Measurements from ENCODE around the gene PLEKHG4. TPM values are rescaled to one million over a fixed set of nuclear protein-coding genes. Genes with fewer than 3 reads are reported as not detected.

Gene PLEKHG4
- total and polyA plus RNA-seq, 9 of the 15 experiments (the other 6 are each of a cell fraction or from before 2014, with no cell fraction given), result 3.7 to 36.8 (median 17.9) TPM

GRCh38 chr16:67247192-67248072, 31.9 kb upstream of the PLEKHG4 start, which contains the start of gene FHOD1 (continued):
- TF ChIP-seq KAT8 (IDR thresholded peaks at IDR 0.05; ENCODE audit: low read depth), result no peak
- TF ChIP-seq FOXA3 (CRISPR knock-in tag; conservative IDR thresholded peaks at IDR 0.05 in 1 of 2, IDR thresholded peaks at IDR 0.05 in 1 of 2), result no peak
- no peak for TF ChIP-seq ZC3H8 (IDR thresholded peaks at IDR 0.05)
- TF ChIP-seq ATF1 (CRISPR knock-in tag; IDR thresholded peaks at IDR 0.05), result no peak
- peak; percentile 17; the same call in 1 of the 2 replicates for TF ChIP-seq ATF1 (tag; IDR thresholded peaks at IDR 0.05)
- TF ChIP-seq DPF2 (IDR thresholded peaks at IDR 0.05), result 0 out of 2 replicates have a peak, but pooled peaks have one; percentile 33
- no peak for TF ChIP-seq ZBTB17 (CRISPR knock-in tag; IDR thresholded peaks at IDR 0.05)
- TF ChIP-seq MTA1 (IDR thresholded peaks at IDR 0.05; ENCODE audit: borderline replicate concordance), result no peak
- peak; percentile 78; the same call in 1 of the 2 replicates for TF ChIP-seq KDM2B (CRISPR knock-in tag; IDR thresholded peaks at IDR 0.05)
- TF ChIP-seq, protein P1, sequence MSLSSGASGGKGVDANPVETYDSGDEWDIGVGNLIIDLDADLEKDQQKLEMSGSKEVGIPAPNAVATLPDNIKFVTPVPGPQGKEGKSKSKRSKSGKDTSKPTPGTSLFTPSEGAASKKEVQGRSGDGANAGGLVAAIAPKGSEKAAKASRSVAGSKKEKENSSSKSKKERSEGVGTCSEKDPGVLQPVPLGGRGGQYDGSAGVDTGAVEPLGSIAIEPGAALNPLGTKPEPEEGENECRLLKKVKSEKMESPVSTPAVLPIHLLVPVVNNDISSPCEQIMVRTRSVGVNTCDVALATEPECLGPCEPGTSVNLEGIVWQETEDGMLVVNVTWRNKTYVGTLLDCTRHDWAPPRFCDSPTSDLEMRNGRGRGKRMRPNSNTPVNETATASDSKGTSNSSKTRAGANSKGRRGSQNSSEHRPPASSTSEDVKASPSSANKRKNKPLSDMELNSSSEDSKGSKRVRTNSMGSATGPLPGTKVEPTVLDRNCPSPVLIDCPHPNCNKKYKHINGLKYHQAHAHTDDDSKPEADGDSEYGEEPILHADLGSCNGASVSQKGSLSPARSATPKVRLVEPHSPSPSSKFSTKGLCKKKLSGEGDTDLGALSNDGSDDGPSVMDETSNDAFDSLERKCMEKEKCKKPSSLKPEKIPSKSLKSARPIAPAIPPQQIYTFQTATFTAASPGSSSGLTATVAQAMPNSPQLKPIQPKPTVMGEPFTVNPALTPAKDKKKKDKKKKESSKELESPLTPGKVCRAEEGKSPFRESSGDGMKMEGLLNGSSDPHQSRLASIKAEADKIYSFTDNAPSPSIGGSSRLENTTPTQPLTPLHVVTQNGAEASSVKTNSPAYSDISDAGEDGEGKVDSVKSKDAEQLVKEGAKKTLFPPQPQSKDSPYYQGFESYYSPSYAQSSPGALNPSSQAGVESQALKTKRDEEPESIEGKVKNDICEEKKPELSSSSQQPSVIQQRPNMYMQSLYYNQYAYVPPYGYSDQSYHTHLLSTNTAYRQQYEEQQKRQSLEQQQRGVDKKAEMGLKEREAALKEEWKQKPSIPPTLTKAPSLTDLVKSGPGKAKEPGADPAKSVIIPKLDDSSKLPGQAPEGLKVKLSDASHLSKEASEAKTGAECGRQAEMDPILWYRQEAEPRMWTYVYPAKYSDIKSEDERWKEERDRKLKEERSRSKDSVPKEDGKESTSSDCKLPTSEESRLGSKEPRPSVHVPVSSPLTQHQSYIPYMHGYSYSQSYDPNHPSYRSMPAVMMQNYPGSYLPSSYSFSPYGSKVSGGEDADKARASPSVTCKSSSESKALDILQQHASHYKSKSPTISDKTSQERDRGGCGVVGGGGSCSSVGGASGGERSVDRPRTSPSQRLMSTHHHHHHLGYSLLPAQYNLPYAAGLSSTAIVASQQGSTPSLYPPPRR (CRISPR knock-in tag; IDR thresholded peaks at IDR 0.05; ENCODE audit: borderline replicate concordance), result no peak
- 0 out of 2 replicates have a peak, but pooled peaks have one; percentile 42 for TF ChIP-seq ETV1 (tag; conservative IDR thresholded peaks at IDR 0.05; ENCODE audit: low read depth)
- TF ChIP-seq GTF2F1 (IDR thresholded peaks at IDR 0.05; ENCODE audit: low read depth, low read length), result peak; percentile 16; the same call in 1 of the 2 replicates
- no peak for TF ChIP-seq SRSF9 (IDR thresholded peaks at IDR 0.05; ENCODE audit: borderline replicate concordance, low read depth, low read length)
- no peak for TF ChIP-seq ETV5 (CRISPR knock-in tag; IDR thresholded peaks at IDR 0.05; ENCODE audit: low read depth)
- peak; percentile 87 for TF ChIP-seq CHD2 (IDR thresholded peaks at IDR 0.05; ENCODE audit: low read depth, low read length)
- TF ChIP-seq ZNF644 (tag; IDR thresholded peaks at IDR 0.05; ENCODE audit: low read depth), result no peak
- peak; percentile 81 to 84 for TF ChIP-seq NRF1 (conservative IDR thresholded peaks at IDR 0.05 in 1 of 2, IDR thresholded peaks at IDR 0.05 in 1 of 2)
- TF ChIP-seq TFAP4 (CRISPR knock-in tag; IDR thresholded peaks at IDR 0.05; ENCODE audit: borderline replicate concordance), result peak; percentile 82; the same call in 1 of the 2 replicates
- TF ChIP-seq HMGN3 (IDR thresholded peaks at IDR 0.05; ENCODE audit: borderline replicate concordance, extremely low read depth, insufficient read length, low read depth, low read length), result peak; percentile 55
- peak in 1 of 2 experiments; percentile 45; a peak in 1 of 4 replicates for TF ChIP-seq SRF (CRISPR knock-in tag; IDR thresholded peaks at IDR 0.05)
- peak; percentile 96 for TF ChIP-seq L3MBTL2 (IDR thresholded peaks at IDR 0.05)
- TF ChIP-seq SPI1 (IDR thresholded peaks at IDR 0.05; ENCODE audit: borderline replicate concordance, low read depth, low read length), result peak; percentile 13; the same call in 1 of the 2 replicates
